ENCODE results near the gene IER3IP1.

IER3IP1 gene

DNA sequence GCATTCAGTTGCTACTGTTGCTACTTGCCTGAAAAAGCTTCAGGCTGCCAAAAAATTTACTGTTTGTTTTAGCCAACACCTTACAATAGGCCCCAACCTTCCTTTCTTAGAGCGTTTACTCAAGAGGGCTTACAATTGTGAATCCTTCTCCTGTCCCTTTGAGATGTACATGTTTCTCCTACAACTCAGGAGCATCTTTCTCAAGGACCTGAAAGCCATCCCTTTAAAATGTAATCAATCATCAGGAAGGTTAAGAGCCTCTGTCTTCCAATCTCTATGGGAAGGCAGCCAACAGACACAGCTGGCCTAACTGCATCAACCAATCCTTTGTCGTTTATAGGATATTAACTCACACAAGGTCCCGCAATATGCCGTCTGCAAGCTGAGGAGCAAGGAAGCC is 3.4 kb upstream of the IER3IP1 start:
- TF ChIP-seq, protein P1, sequence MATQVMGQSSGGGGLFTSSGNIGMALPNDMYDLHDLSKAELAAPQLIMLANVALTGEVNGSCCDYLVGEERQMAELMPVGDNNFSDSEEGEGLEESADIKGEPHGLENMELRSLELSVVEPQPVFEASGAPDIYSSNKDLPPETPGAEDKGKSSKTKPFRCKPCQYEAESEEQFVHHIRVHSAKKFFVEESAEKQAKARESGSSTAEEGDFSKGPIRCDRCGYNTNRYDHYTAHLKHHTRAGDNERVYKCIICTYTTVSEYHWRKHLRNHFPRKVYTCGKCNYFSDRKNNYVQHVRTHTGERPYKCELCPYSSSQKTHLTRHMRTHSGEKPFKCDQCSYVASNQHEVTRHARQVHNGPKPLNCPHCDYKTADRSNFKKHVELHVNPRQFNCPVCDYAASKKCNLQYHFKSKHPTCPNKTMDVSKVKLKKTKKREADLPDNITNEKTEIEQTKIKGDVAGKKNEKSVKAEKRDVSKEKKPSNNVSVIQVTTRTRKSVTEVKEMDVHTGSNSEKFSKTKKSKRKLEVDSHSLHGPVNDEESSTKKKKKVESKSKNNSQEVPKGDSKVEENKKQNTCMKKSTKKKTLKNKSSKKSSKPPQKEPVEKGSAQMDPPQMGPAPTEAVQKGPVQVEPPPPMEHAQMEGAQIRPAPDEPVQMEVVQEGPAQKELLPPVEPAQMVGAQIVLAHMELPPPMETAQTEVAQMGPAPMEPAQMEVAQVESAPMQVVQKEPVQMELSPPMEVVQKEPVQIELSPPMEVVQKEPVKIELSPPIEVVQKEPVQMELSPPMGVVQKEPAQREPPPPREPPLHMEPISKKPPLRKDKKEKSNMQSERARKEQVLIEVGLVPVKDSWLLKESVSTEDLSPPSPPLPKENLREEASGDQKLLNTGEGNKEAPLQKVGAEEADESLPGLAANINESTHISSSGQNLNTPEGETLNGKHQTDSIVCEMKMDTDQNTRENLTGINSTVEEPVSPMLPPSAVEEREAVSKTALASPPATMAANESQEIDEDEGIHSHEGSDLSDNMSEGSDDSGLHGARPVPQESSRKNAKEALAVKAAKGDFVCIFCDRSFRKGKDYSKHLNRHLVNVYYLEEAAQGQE (IDR thresholded peaks at IDR 0.05; ENCODE audit: insufficient read depth in 1 of 2, low read depth in 2 of 2, low read length in 2 of 2), result no peak
- no peak for TF ChIP-seq FOXP2 (optimal IDR thresholded peaks at IDR 0.05; ENCODE audit: borderline replicate concordance, extremely low read depth, extremely low read length, insufficient read depth)
- no peak for TF ChIP-seq POLR2AphosphoS5 (IDR thresholded peaks at IDR 0.05; ENCODE audit: low read depth, low read length)
- no peak for TF ChIP-seq TAF1 (IDR thresholded peaks at IDR 0.05; ENCODE audit: borderline replicate concordance, insufficient read depth, low read length)
- no peak for TF ChIP-seq SIN3A (IDR thresholded peaks at IDR 0.05; ENCODE audit: borderline replicate concordance, insufficient read depth, low read length)

GRCh38 chr18:47175283-47175897 is 774 bp downstream of the IER3IP1 start:
- TF ChIP-seq SIN3A (IDR thresholded peaks at IDR 0.05; ENCODE audit: borderline replicate concordance, insufficient read depth, low read length) (no peak), TAF1 (IDR thresholded peaks at IDR 0.05; ENCODE audit: borderline replicate concordance, insufficient read depth, low read length) (no peak)

DNA sequence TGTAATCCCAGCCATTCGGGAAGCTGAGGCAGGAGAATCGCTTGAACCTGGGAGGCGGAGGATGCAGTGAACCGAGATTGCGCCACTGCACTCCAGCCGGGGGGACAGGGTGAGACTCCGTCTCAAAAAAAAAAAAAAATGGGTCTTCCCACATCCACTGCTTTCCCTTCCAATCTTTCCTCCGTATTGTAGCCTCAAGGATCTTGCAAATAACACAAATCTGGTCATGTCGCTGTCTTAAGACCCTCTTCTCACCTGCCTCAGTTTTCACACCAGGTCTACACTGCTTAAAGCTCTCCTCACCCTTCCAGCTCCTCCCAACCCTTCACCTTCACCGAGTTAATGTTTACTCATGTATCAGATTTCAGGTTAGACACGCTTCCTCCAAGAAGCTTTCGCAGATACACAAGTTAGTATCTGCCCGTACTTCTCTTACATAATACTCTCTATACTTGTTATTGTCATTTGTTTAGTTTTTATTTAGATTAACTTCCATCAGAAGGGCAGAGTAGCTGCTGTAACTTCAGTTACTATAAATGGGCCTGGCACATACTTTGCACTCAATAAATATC is 1.5 kb downstream of the IER3IP1 start:
- TF ChIP-seq, protein P1 (IDR thresholded peaks at IDR 0.05; ENCODE audit: insufficient read depth in 1 of 2, low read depth in 2 of 2, low read length in 2 of 2), result no peak
- no peak for TF ChIP-seq SIN3A (IDR thresholded peaks at IDR 0.05; ENCODE audit: borderline replicate concordance, insufficient read depth, low read length)

GRCh38 chr18:47172476-47172875 is 3.7 kb downstream of the IER3IP1 start:
- TF ChIP-seq FOXP2 (optimal IDR thresholded peaks at IDR 0.05; ENCODE audit: borderline replicate concordance, extremely low read depth, extremely low read length, insufficient read depth) (no peak), TAF1 (IDR thresholded peaks at IDR 0.05; ENCODE audit: borderline replicate concordance, insufficient read depth, low read length) (no peak), POLR2AphosphoS5 (IDR thresholded peaks at IDR 0.05; ENCODE audit: low read depth, low read length) (no peak), SIN3A (IDR thresholded peaks at IDR 0.05; ENCODE audit: borderline replicate concordance, insufficient read depth, low read length) (no peak)
- TF ChIP-seq, protein P1 (IDR thresholded peaks at IDR 0.05; ENCODE audit: insufficient read depth in 1 of 2, low read depth in 2 of 2, low read length in 2 of 2), result no peak

DNA sequence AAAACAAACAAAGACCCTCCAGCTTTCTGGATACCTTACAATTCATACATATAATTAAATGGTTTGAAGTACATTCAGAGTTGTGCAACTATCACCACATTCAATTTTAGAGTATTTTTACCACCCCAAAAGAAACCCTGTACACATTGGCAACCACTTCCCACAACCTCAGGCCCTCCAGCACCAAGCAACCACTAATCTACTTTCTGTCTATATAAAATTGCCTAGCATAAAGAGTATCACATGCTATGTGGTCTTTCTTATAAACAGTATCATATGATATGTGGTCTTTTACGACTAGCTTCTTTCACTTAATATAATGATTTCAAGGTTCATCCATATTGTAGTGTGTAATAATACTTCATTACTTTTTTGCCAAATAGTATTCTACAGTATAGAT is 7.3 kb downstream of the IER3IP1 start:
- TF ChIP-seq SIN3A (IDR thresholded peaks at IDR 0.05; ENCODE audit: borderline replicate concordance, insufficient read depth, low read length), result no peak
- TF ChIP-seq FOXP2 (optimal IDR thresholded peaks at IDR 0.05; ENCODE audit: borderline replicate concordance, extremely low read depth, extremely low read length, insufficient read depth), result no peak
- TF ChIP-seq, protein P1 (IDR thresholded peaks at IDR 0.05; ENCODE audit: insufficient read depth in 1 of 2, low read depth in 2 of 2, low read length in 2 of 2), result no peak
- no peak for TF ChIP-seq TAF1 (IDR thresholded peaks at IDR 0.05; ENCODE audit: borderline replicate concordance, insufficient read depth, low read length)
- no peak for TF ChIP-seq POLR2AphosphoS5 (IDR thresholded peaks at IDR 0.05; ENCODE audit: low read depth, low read length)

All from PFSK-1 (cell line).